Measurements from ENCODE around the gene TOR3A.
"Not testable (repeated sequence)": the region's sequence is repeated elsewhere in the genome, so short reads cannot be mapped to it uniquely, and the experiment has no call there.

The TOR3A gene, protein sequence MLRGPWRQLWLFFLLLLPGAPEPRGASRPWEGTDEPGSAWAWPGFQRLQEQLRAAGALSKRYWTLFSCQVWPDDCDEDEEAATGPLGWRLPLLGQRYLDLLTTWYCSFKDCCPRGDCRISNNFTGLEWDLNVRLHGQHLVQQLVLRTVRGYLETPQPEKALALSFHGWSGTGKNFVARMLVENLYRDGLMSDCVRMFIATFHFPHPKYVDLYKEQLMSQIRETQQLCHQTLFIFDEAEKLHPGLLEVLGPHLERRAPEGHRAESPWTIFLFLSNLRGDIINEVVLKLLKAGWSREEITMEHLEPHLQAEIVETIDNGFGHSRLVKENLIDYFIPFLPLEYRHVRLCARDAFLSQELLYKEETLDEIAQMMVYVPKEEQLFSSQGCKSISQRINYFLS

DNA sequence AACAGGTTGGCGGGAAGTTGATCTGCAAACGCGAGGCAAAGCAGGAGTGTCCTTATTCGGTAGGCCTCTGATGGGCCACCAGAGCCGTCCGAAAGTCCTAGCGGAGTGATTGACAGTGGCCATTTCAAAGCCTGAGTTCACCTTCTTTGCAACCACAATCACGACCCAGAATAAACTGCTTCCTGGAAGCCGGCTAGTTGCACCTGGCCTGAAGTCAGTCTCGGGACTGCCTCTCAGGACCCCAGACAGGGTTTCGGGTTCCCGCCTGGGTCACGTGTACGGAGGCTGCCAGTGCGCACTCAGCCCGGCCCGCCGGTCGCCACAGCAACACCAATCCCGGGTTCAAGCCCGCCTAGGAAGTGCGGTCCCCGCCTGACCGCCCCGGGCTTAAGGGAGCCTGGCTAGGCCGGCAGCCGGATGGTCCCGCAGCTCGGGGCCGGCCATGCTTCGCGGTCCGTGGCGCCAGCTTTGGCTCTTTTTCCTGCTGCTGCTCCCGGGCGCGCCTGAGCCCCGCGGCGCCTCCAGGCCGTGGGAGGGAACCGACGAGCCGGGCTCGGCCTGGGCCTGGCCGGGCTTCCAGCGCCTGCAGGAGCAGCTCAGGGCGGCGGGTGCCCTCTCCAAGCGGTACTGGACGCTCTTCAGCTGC lies at the start of gene TOR3A:
TSS of gene TOR3A (plus strand) at position 384 of the 646 bp plus-strand sequence. CDS start at position 443, 59 bp downstream.
- peak; percentile 90 for DNase-seq

DNA sequence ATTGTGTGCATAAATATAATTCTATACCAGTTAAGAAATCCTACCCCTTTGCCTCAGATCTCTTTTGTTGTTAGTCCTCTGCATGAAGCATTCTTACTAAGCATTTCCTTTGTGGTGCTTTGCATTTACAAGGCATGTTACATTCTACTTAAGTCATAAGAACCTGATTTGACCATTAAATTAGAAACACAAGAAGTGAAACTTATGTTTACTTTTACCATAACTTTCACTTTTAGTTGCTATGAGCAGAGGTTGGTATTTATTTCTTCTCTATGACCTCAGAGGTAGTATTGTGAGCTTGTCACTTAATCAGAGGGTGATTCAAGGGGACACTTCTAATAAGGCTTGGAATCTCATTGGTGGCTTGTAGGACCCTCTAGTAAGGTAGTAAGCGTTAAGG lies 47.1 kb upstream of the TOR3A start:
- no peak for DNase-seq

DNA sequence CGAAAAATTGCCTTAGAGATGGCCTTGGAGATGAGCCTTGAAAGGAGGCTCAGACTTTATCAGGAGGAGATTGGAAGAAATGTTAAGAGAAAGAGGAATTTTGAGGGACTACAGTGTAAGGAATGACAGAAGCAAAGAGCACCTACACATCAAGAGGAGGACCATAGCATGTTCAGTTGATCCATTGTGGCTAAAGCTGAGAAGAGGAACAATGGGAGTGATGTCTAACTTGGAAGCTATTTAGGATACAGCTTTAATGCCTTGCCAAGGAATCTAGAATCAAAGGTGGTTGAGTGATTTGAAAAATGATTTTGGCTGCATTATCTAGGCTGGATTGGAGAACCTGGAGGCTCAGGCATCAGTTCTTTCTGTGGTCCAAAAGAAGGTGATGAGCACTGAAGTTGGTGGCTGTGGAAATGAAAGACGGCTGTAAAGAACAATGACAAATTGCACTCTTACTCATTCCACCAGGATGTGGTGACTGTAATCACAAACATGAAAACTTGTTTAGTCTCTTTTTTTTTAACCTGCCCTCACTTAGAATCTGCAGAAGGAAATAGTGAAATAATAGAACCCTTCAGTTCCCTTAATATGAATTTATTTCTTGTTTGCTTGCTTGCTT lies 44.9 kb upstream of the TOR3A start:
- no peak for DNase-seq

DNA sequence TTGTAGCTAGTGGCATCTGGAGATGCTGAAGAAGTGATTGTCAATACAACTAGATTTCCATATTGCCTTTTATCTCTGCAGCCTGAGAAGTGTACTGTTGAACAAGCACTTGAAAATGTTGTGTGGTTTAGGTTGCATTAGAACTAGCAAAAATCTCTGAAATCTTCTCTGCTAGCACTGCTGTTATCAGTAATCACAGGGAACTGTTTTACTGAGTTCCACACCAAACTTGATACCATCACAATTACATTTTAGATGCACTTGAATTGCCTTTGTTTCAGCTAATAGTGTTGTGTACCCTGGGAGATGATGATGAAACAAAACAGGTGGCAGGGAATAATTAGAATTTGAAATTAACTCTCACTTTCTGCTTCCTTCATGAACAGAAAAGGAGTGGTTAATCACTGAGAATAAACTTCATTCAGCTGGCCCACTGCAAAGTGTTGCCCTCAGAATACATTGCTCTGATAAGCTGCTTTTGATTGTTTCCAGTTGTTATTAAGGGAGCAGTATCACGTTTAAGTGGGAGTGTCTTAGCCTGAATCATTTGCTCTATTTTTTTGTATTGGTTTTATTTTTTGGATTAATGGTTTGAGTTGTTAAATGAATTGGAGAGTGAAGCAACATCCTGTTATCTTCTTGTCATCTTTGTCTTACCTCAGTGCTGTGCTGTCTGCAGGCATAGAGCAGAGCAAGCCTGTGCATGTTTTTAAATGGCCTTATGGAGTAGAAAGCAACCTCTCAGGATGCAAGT lies 43.2 kb upstream of the TOR3A start:
- DNase-seq: no peak

DNA sequence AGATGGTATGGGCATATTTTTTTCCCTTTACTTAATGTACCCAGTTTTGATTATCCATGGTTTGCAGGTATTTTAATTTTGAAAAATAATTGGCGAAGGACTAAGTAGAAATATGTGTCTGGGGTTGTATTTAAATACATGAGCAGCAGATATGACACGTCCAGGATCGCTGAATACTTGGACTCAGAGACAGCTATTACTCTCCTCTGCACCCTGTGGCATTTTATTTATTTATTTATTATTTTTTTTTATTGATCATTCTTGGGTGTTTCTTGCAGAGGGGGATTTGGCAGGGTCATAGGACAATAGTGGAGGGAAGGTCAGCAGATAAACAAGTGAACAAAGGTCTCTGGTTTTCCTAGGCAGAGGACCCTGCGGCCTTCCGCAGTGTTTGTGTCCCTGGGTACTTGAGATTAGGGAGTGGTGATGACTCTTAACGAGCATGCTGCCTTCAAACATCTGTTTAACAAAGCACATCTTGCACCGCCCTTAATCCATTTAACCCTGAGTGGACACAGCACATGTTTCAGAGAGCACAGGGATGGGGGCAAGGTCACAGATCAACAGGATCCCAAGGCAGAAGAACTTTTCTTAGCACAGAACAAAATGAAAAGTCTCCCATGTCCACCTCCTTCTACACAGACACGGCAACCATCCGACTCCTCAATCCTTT lies 42.2 kb upstream of the TOR3A start:
- DNase-seq: not testable (repeated sequence)

DNA sequence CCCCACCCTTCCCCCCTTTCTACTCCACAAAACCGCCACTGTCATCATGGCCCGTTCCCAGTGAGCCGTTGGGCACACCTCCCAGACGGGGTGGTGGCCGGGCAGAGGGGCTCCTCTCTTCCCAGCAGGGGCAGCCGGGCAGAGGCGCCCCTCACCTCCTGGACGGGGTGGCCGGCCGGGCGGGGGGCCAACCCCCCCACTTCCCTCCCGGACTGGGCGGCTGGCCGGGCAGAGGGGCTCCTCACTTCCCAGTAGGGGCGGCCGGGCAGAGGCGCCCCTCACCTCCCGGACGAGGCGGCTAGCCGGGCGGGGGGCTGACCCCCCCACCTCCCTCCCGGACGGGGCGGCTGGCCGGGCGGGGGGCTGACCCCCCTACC lies 41.7 kb upstream of the TOR3A start:
- not testable (repeated sequence) for DNase-seq

DNA sequence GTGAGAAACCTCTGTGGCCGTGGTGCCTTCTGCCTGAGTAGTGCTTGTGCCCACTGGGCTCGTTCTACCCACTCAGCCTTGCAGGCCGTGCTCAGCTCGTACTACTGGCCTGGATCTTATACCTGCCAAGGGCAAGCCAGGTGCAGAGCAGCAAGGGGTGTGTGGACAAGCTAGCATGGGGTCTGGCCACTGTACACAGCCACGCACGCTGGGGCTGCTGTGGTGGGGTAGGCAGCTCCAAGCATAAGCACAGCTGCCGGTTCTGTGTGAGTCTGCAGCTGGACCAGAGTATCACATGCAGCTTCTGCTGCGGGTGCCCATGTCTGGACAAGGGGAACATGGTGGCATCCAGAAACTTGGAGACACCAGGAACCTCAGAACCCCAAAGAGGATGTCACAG lies 39.8 kb upstream of the TOR3A start:
- DNase-seq: no peak

DNA sequence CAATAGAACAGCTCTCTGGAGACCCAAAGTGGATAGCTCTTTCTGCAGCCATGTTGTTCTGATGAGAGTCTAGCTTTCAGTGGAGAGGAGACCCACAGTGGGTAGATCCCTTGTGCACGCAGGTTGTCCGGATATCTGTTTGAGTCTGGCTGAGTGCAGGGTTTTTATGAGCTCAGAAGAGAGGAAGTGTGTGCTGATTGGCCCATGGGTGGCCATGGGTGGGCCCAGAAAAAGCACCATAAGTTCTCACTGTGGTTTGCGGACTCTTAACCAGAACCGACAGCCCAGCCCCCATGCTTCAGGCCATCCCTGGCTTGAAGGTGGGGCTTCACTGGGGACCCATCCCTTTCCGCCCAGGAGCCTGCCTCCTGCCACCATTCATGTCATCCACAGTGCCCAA lies 39.2 kb upstream of the TOR3A start:
- no peak for DNase-seq

DNA sequence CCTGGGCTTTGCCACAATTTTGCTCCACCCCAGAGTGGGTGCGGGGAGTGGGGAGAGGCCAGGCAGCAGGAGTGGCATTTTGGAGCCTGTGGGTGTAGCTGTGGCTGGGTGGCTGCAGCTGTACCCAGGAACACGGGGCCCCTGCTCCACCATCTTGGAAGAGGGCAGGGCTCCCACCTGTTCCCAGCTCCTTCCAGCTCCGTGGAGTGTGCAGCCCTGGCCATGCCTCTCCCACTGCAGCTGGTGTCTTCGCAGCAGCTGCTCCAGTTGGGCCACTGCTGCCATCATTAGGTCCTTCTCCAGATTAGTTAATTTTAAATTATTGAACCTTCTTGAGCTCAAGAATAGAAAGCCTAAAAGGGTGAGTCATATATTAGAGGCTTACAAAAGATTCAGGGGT lies 38.6 kb upstream of the TOR3A start:
- no peak for DNase-seq

DNA sequence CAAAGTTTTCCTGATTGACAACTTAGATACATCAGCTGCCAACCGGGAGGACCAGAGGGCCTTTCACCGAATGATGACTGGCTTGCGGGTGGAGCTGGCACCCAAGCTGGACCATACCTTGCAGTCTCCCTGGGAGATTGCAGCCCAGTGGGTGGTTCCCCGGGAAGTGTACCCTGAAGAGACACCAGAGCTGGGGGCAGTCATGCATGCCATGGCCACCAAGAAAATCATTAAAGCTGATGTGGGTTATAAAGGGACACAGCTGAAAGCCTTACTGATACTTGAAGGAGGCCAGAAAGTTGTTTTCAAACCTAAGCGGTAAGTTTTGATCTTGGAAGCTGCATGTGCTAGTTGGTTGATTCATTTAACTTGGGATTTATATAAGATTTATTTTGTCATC lies 38.0 kb upstream of the TOR3A start:
- DNase-seq: no peak

DNA sequence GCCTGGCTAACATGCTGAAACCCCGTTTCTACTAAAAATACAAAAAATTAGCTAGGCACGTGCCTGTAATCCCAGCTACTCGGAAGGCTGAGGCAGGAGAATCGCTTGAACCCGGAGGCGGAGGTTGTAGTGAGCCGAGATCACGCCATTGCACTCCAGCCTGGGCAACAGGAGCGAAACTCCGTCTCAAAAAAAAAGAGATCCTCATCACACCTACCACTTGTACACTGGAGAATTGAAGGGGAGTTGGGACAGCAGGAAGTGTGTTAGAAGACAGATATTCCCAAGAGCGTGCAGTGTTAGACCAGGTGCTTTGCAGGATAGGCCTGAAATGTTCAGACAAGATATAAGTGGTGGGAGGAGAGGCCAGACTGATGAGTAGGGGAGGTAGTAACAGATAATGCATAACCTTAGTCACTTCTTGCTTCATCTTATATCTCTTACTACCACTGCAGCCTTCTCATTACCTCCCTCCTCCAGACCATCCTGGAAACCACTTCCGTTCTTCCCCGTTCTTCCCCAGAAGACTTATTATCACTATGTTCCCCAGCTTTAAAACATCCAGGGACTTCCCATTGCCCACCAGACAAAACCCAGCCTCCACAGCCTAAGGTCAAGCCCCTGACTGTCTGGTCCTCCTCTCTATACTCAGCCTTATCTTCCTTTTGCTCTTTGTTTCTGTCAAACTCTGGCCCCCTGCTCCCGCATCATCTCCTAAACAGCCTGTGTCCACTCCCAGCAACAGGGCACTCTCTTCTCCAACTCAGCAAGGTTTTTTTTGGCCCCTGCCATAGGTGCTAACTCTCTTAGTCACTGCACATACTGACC lies 34.8 kb upstream of the TOR3A start:
- DNase-seq: no peak

DNA sequence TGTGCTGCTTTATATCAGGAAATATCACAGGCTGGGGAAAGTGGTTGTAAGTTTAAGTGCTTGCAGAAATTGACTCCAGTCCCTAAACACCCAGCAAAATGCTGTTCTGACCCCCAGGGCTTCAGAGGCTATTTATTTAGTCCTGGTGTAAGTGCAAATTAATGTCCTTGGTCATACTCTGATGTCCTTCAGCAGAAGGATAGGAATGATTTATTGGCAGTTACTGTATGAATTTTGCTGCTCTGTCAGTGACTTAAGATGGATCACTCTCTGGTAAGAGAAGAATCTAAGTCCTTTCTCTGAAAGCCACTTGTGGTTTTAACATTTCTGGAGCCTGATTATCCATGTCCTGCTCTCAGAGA lies 34.3 kb upstream of the TOR3A start:
- no peak for DNase-seq

DNA sequence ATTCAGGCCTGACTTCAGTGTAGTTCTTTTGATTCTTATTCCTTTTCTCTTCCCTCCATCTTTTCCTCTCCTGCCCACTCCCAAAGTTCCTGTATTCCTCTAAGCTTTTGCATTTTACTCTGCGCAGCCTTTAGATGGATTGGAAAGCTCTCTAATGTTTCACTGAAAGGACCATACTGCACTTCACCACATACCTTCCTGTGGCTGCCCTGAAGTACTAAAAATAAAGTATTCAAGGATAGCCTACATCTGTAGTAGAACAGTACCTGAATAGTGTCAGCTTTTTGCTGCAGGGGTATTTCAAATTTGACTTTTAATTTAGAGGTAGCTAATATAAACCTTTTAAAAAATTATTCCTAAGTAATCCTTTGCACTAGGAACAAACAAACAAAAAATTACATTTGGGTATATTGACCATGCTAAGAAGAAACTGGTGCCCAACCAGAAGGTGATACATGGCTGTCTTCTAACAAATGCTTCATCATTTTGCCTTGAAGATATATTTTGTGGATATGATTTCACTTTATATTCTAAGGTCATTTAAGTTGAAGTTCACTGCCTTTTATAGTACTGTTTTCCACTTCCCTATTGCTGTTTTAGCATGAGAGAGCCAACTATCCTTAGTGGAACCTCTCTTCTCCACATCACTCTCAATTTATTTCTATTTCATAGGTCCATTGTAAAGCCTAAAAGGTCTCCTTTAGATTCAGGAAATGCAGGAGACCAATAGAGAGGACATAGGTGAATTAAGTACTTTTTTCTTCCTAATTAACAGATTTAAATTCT lies 33.3 kb upstream of the TOR3A start:
- DNase-seq: no peak

DNA sequence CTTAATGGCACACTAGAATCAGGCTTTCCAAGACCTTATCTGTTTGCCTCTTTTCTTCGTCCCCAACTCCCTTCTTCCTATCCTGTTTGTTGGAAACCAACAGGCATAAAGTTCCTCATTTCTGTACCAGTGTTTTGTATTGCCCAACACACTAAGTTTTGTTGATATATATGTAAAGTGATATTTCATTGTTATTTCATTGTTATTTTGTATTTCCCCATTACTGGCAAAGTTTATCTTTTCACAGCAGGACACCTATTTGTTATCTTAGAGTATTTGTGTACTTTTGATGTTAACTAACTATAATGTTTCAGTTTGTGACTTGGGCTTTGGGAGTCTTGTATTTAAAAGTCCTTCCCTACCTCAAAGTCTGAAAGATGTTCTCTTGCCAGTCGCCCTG lies 29.1 kb upstream of the TOR3A start:
- DNase-seq: no peak

DNA sequence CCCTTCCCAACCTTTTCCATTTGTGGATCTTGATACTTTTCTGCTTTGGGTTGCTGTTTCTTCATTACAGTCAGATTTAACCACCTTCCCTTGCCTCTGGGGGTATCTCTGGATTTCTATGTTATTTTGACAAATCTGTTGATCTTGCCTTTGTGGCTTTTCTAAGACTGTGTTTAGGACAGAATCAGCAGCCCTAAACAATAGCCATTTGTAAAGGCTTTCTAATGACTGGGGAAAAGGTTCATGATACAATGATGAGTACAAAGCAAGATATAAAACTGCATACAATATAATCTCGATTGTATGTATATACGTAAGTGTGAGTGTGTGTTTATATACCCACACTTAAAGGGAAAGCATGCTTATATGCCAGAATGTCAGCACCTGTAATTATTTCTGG lies 28.4 kb upstream of the TOR3A start:
- no peak for DNase-seq

DNA sequence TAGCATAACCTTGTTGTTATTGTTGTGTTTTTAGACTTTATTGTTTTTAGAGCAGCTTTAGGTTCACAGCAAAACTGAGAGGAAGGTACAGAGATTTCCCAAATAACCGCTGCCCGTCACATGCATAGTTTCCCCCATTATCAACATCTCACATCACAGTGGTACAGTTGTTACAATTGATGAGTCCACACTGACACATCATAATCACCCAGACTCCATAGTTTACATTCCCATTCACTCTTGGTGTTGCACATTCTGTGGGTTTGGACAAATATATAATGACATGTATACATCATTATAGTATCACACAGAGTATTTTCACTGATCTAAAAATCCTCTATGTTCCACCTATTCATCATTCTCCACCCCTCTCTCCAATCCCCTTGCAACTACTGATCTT lies 25.9 kb upstream of the TOR3A start:
- no peak for DNase-seq

DNA sequence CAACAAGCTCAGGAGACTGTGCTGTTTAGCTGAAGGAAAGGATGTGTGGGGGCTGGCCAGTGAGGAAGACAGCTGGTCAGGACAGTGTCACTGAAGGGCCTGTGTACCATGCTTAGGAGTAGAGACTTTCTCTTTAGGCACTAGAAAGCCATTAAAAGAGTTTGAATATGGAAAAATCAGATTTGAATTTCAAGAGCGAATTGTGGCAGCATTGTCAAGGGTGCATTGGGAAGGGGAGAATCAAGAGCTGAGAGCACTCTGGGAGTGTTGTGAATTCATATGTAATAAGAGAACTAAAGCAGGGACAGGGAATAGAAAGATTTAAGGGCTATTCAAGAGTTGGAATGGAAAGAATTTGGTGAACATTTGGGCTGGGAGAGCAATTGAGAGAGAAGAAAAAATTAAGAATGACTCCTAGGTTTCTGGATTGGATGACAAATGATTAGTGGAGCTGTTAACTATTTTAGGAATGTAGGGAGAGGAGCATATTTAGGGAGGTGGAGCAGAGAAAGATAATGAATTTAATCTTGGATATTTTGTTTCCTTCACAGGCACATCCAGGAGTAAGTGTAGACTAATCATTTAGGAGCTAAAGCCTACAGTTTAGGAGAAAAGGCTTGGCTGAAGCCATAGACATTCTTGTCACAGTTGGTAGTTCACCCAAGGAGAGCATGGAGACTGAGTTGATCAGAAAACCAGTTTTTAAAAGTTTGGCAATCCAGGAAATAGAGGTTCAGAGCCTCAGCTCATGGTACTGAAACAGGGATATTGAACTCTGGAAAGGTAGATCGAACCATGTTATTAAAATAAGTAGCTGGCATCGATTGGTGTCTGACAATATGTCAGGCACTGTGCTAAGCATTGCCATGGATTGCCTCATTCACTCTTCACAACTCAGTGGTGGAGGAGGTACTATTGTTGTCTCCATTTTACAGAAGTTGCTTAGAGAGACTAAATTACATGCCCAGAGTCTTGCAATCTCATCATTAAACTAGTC lies 23.1 kb upstream of the TOR3A start:
- DNase-seq: no peak

DNA sequence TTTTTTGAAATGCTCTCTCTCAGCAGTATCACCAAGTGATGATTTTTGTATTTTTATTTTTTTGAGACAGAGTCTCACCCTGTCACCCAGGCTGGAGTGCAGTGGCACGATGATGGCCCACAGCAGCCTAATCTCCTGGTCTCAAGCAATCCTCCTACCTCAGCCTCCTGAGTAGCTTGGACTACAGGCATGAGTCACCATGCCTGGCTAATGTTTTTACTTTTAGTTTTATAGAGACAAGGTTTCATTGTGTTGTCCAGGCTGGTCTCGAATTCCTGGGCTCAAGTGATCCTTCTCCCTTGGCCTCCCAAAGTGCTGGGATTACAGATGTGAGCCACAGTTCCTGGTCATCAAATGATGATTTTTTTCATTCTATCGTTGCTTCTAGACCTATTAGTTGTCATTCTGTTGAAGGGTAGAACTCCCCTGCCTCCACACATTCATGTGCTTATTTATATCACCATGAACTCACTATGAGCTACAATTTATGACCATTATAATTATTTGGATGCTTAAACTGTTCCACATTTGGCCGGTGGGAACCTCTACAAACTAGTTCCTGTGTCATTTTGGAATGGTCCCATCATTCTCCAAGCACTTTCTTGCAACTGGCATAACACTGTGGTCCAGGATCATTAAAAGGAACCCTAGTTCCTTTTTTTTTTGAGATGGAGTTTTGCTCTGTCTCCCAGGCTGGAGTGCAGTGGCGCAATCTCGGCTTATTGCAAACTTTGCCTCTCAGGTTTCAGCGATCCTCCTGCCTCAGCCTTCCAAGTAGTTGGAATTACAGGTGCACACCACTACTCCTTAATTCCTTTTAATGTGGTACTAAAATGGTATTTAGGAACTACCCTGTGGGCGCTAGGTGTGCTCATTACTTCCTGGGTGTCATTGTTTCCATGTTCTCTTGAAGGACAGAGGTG lies 20.2 kb upstream of the TOR3A start:
- DNase-seq: no peak

DNA sequence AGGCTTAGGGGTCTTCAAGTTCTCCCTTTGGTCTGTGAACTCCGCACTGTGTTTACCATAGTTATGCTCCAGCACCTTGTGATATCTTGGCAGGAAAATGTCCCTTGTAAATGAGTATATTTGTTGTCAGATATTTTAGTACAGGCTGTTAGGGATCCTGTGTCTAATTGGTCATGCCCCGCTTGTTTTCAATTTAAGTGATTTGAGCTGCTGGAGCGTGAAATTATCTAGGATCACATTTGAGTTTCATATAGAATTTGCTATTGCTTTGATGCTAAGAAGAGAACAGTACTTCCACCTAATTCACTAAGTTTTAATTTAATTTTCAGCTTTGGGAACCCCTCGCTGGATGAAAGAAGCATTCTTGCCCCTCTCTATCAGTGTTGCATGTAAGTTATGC lies 15.4 kb upstream of the TOR3A start:
- DNase-seq: no peak
